Stimulated activated CD4-positive, alpha-beta T cell treated with anti-CD3 and anti-CD28 coated beads, Interleukin-12 subunit alpha, Interleukin-12 subunit beta, amount 100 ng/mL, for 24 hours (primary cell): ENCODE results near the gene NUCKS1.

ENCODE experiments used
- DNase-seq, 2 experiments: peaks; one replicate each; pipeline ENCODE4 v3.0.0-alpha.2; 2020; ENCODE audit warnings: low read depth in 2 of 2

NUCKS1 gene

GRCh38 chr1:205700865-205701401 lies 49.0 kb downstream of the NUCKS1 start:
- DNase-seq, result no peak

- no peak for DNase-seq
These were observed 50.6 kb downstream of the NUCKS1 start for GRCh38 chr1:205699416-205699815.

GRCh38 chr1:205698921-205699320 lies 51.1 kb downstream of the NUCKS1 start:
- no peak for DNase-seq

GRCh38 chr1:205693421-205693991 lies 56.5 kb downstream of the NUCKS1 start:
- no peak for DNase-seq

GRCh38 chr1:205692423-205692822 lies 57.6 kb downstream of the NUCKS1 start:
- no peak for DNase-seq

GRCh38 chr1:205690122-205690756 lies 59.7 kb downstream of the NUCKS1 start:
- DNase-seq, result no peak

GRCh38 chr1:205689479-205689878 lies 60.5 kb downstream of the NUCKS1 start:
- DNase-seq, result no peak

- DNase-seq, result no peak
These were observed 61.6 kb downstream of the NUCKS1 start for GRCh38 chr1:205688171-205689080.

GRCh38 chr1:205687242-205687641 lies 62.7 kb downstream of the NUCKS1 start:
- no peak for DNase-seq

- no peak for DNase-seq
These were observed 68.6 kb downstream of the NUCKS1 start for GRCh38 chr1:205681364-205681763.

GRCh38 chr1:205680073-205680851 lies 69.7 kb downstream of the NUCKS1 start, which contains the start of gene SLC45A3:
Gene SLC45A3 (minus strand): TSS chr1:205680509. CDS start chr1:205664656, 15,853 bp downstream.
- DNase-seq, result peak in 1 of 2 experiments; percentile 33

- DNase-seq, result no peak
These were observed 71.5 kb downstream of the NUCKS1 start for GRCh38 chr1:205678286-205679111.

GRCh38 chr1:205677167-205677566 lies 72.8 kb downstream of the NUCKS1 start:
- no peak for DNase-seq

- no peak for DNase-seq
These were observed 73.4 kb downstream of the NUCKS1 start for GRCh38 chr1:205676597-205676996.

- no peak for DNase-seq
These were observed 74.0 kb downstream of the NUCKS1 start for GRCh38 chr1:205676002-205676401.

GRCh38 chr1:205675247-205675646 lies 74.7 kb downstream of the NUCKS1 start:
- DNase-seq, result no peak

GRCh38 chr1:205672970-205673369 lies 77.0 kb downstream of the NUCKS1 start:
- DNase-seq, result no peak

GRCh38 chr1:205672395-205672889 lies 77.5 kb downstream of the NUCKS1 start:
- no peak for DNase-seq

GRCh38 chr1:205670611-205671430 lies 79.2 kb downstream of the NUCKS1 start:
- DNase-seq, result no peak

GRCh38 chr1:205670150-205670446 lies 79.9 kb downstream of the NUCKS1 start:
- no peak for DNase-seq
